ENCODE results near the gene PLAC9. TPM values are rescaled to one million over a fixed set of nuclear protein-coding genes. Genes with fewer than 3 reads are reported as not detected.

The PLAC9 gene
- total RNA-seq, 2 experiments from 2014 or later: not detected

GRCh38 chr10:80166581-80167470 is 34.3 kb downstream of the PLAC9 start:
- Mint-ChIP-seq H3K9me3 (no peaks in the 10 kb centered on the region), H3K36me3 (ENCODE audit: low read depth) (peaks cover 10% of the 10 kb centered on the region), H3K4me3 (no peak overlapping the region), H3K4me1 (ENCODE audit: low read depth) (peaks cover 12% of the 10 kb centered on the region), H3K27ac (peak overlapping the region; percentile 83), H3K27me3 (ENCODE audit: low read depth) (no peaks in the 10 kb centered on the region)
- intact Hi-C loops (cut with micrococcal nuclease): no loop called here
- CTCF ChIA-PET: interaction anchor here (0.6 to 1.4 kb wide), 2 partner anchors 22 to 37 kb away, joined by 3 to 4 read pairs; no protein-coding TSS in a partner anchor
- no peak for DNase-seq

DNA sequence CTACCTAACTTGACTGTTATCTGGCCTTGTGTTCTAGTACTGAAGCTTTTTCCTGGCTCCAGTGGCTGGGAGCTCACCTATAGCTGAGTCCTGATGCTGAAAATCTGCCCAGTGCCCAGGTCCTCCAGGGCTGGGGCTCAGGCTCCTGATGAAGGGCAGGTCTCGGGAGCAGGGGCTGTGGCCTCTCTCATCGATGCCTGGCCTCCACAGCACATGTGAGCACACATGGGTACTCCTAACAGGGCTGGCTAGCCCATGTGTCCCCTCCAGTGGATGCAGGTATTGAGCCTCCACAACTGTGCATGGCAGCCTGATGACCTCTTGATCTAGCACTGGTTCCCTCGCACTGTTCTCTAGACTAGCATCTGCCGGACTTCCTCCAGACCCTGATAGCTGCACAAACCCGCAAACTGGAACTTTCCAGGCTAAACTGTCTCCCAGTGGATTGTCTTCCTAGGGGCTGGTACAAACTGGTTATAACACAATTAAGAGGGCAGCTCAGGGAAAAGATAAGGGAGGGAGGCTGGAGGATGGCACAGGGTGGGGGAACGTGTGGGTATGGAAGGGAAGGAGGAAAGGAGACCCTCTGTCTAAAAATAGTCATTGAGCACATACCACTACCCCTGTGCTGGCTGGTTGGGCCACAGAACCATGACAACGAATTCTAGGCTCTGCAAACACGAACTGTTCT is 35.1 kb downstream of the PLAC9 start:
- peak overlapping the region; percentile 24 for H3K27ac Mint-ChIP-seq
- no peaks in the 10 kb centered on the region for H3K27me3 Mint-ChIP-seq (ENCODE audit: low read depth)
- no peak for DNase-seq
- no peak overlapping the region for H3K4me3 Mint-ChIP-seq
- no peaks in the 10 kb centered on the region for H3K9me3 Mint-ChIP-seq
- CTCF ChIA-PET: interaction anchor here (1.1 to 1.6 kb wide), 4 partner anchors 17 to 53 kb away, joined by 3 to 4 read pairs (median 4); no protein-coding TSS in a partner anchor
- peaks cover 10% of the 10 kb centered on the region for H3K36me3 Mint-ChIP-seq (ENCODE audit: low read depth)
- intact Hi-C loops (cut with micrococcal nuclease): no loop called here
- H3K4me1 Mint-ChIP-seq (ENCODE audit: low read depth): peaks cover 12% of the 10 kb centered on the region

DNA sequence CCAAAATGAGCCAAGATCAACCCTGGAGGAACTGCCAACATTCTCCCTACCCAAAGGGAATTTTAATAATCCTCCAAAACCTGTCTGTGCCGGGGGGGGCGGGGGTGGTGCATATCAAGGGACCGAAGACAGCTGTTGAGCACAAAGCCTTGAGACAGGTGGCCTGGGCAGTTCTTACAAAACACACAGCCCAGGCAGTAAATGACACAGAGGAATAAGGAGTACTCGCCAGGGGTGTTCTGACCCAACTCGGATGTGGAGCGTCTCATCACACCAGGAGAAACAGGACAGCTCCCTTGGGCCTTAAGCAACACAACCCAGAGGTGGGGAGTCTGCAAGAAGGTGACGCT is 35.6 kb downstream of the PLAC9 start:
- H3K36me3 Mint-ChIP-seq (ENCODE audit: low read depth): peaks cover 10% of the 10 kb centered on the region
- no peaks in the 10 kb centered on the region for H3K9me3 Mint-ChIP-seq
- H3K27ac Mint-ChIP-seq: no peak overlapping the region
- no peaks in the 10 kb centered on the region for H3K27me3 Mint-ChIP-seq (ENCODE audit: low read depth)
- CTCF ChIA-PET: interaction anchor here (1.1 to 1.6 kb wide), 4 partner anchors 18 to 52 kb away, joined by 3 to 4 read pairs (median 4); no protein-coding TSS in a partner anchor
- DNase-seq: no peak
- H3K4me3 Mint-ChIP-seq: no peak overlapping the region
- intact Hi-C loops (cut with micrococcal nuclease): no loop called here
- peaks cover 13% of the 10 kb centered on the region for H3K4me1 Mint-ChIP-seq (ENCODE audit: low read depth)

DNA sequence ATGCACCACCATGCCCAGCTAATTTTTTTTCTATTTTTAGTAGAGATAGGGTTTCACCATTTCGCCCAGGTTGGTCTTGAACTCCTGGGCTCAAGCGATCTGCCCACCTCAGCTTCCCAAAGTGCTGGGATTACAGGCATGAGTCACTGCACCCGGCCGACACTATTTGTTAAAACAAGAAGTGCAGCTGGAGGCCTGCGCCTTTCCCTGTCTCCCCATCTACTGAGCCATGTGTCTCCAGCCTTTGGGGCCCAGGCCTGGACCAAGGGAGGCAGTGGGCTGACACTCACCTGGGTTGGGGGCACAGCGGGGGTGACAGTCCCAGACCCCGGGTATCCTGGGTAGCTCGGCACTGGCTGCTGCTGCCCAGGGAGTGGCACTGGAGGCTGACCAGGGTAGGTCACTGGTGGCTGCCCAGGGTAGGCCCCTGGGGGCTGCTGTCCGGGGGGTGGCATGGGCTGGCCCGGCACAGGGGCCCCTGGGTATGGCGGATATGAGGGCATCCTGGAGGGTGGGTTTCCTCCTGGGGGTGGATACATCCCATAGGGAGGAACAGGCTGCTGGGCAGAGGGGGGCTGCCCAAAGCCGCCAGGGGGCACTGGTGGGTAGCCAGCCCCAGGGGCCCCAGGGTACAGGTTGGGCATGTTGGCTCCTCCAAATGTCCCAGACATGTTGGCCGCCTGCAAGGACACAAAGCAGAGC is 36.3 kb downstream of the PLAC9 start:
- Mint-ChIP-seq H3K4me1 (ENCODE audit: low read depth) (peaks cover 16% of the 10 kb centered on the region), H3K4me3 (no peak overlapping the region), H3K9me3 (no peaks in the 10 kb centered on the region), H3K27ac (no peak overlapping the region), H3K27me3 (ENCODE audit: low read depth) (no peaks in the 10 kb centered on the region), H3K36me3 (ENCODE audit: low read depth) (peaks cover 8% of the 10 kb centered on the region)
- intact Hi-C loops (cut with micrococcal nuclease): no loop called here
- no peak for DNase-seq
- CTCF ChIA-PET: interaction anchor here (1.1 to 1.6 kb wide), 4 partner anchors 19 to 52 kb away, joined by 3 to 4 read pairs (median 4); no protein-coding TSS in a partner anchor

GRCh38 chr10:80170026-80170425 is 37.5 kb downstream of the PLAC9 start:
- Mint-ChIP-seq H3K27ac (no peak overlapping the region), H3K9me3 (no peaks in the 10 kb centered on the region), H3K4me1 (ENCODE audit: low read depth) (peaks cover 16% of the 10 kb centered on the region), H3K36me3 (ENCODE audit: low read depth) (peaks cover 6% of the 10 kb centered on the region), H3K4me3 (no peak overlapping the region), H3K27me3 (ENCODE audit: low read depth) (no peaks in the 10 kb centered on the region)
- CTCF ChIA-PET: interaction anchor here (0.6 kb wide), 1 partner anchor 26 kb away, joined by 3 read pairs; no protein-coding TSS in a partner anchor
- intact Hi-C loops (cut with micrococcal nuclease): loop anchor here (2.0 kb wide), 1 partner anchor 33 kb away; no protein-coding TSS in a partner anchor
- DNase-seq: no peak

DNA sequence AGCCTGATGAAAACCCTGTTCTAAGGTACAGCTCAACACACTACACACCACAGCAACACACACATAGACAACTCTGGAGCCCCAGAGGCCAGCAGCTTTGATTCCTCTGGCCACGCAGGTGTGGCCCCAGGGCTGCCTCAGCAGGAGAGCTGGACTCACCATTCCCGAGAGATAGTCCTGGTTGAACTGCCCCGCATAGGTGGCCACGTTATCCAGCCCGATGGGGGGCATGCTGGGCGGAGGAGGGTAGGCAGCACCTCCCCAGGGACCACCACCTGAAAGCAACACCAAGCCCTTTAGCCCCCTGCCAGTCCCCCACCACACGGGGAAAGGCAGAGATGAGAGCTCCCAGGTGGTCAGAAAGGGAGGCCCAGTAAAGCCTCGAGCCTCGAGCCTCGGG is 38.1 kb downstream of the PLAC9 start:
- Mint-ChIP-seq H3K4me3 (no peak overlapping the region), H3K27ac (no peak overlapping the region), H3K4me1 (ENCODE audit: low read depth) (peaks cover 17% of the 10 kb centered on the region), H3K9me3 (no peaks in the 10 kb centered on the region), H3K27me3 (ENCODE audit: low read depth) (no peaks in the 10 kb centered on the region), H3K36me3 (ENCODE audit: low read depth) (peaks cover 5% of the 10 kb centered on the region)
- CTCF ChIA-PET: interaction anchor here (1.7 kb wide), 1 partner anchor 33 kb away, joined by 8 read pairs; no protein-coding TSS in a partner anchor
- intact Hi-C loops (cut with micrococcal nuclease): loop anchor here (2.0 kb wide), 1 partner anchor 32 kb away; no protein-coding TSS in a partner anchor
- no peak for DNase-seq

DNA sequence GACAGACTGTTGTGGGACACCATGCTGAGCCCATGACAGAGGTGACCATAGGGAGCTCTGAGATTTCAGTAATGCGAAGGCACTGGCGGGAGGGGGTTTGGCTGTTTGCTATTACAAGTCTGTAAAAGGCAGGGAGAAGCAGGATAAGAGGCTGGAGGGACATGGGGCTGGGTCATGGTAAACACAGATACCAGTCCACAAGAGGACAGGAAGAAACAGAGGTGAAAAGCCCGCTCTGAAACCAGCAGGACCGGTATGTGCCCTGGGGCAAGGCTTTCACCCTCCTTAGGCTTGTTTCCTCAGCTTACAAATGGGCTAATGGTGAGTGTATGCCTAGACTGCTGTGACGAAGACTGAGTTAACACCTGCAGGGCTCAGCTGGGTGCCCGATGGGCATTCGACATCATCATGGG is 38.7 kb downstream of the PLAC9 start:
- H3K27me3 Mint-ChIP-seq (ENCODE audit: low read depth): no peaks in the 10 kb centered on the region
- peaks cover under 1% of the 10 kb centered on the region for H3K36me3 Mint-ChIP-seq (ENCODE audit: low read depth)
- H3K27ac Mint-ChIP-seq: no peak overlapping the region

DNA sequence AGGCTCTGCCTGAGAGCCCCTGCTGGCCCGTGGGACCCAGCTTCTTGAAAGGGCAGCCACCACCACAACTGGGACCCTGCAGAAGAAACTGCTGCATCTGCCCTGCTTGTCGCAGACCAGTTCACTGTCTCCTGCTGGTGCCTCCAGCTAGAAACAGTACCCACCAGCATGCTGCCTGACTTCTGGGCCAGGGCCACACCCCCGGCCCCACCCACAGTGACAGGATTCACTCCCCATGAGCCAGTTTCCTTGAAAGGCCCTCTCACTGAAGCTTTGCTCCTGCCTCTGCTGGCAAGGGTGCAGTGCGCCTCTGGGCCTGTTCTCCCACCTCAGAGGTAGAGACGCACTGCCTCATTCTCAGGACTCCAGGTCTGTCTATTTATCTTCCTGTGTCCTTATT is 40.4 kb downstream of the PLAC9 start:
- intact Hi-C loops (cut with micrococcal nuclease): no loop called here
- H3K27ac Mint-ChIP-seq: peak overlapping the region; percentile 46

More for the DNA sequence above, 38.7 kb downstream of the PLAC9 start:
- no peak for DNase-seq
- intact Hi-C loops (cut with micrococcal nuclease): loop anchor here (2.0 kb wide), 1 partner anchor 32 kb away; no protein-coding TSS in a partner anchor
- H3K4me3 Mint-ChIP-seq: no peak overlapping the region
- no peaks in the 10 kb centered on the region for H3K9me3 Mint-ChIP-seq
- peaks cover 13% of the 10 kb centered on the region for H3K4me1 Mint-ChIP-seq (ENCODE audit: low read depth)
- CTCF ChIA-PET: interaction anchor here (1.7 kb wide), 1 partner anchor 32 kb away, joined by 8 read pairs; no protein-coding TSS in a partner anchor

DNA sequence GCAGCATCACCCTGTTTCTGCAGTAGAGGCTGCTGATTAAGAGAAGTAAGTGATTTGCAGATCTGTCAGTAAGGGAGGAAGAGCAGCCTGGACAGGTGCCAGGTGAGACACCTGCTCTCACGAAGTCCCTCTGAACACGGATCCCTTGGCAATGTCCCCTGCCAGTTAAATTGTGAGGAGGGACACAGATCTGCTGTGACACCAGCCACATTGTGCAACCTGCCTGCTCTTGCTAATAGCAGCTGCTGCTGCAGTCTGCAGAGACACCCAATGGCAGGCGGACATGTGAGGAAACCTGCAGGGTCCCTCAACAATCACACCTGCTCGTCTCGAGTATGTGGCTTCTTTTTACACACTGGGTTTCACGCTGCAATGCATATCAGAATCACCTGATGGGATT is 40.9 kb downstream of the PLAC9 start:
- CTCF ChIA-PET: interaction anchor here (1.0 kb wide), 1 partner anchor 29 kb away, joined by 3 read pairs; no protein-coding TSS in a partner anchor
- Mint-ChIP-seq H3K27ac (peak overlapping the region; percentile 46), H3K36me3 (ENCODE audit: low read depth) (peaks cover 2% of the 10 kb centered on the region), H3K4me3 (no peak overlapping the region), H3K4me1 (ENCODE audit: low read depth) (peaks cover 29% of the 10 kb centered on the region), H3K27me3 (ENCODE audit: low read depth) (no peaks in the 10 kb centered on the region), H3K9me3 (no peaks in the 10 kb centered on the region)
- no peak for DNase-seq
- intact Hi-C loops (cut with micrococcal nuclease): no loop called here

More for the DNA sequence above, 40.4 kb downstream of the PLAC9 start:
- H3K36me3 Mint-ChIP-seq (ENCODE audit: low read depth): no peaks in the 10 kb centered on the region
- no peaks in the 10 kb centered on the region for H3K27me3 Mint-ChIP-seq (ENCODE audit: low read depth)
- CTCF ChIA-PET: interaction anchor here (1.0 kb wide), 1 partner anchor 29 kb away, joined by 3 read pairs; no protein-coding TSS in a partner anchor
- H3K4me3 Mint-ChIP-seq: no peak overlapping the region
- peaks cover 24% of the 10 kb centered on the region for H3K4me1 Mint-ChIP-seq (ENCODE audit: low read depth)
- no peaks in the 10 kb centered on the region for H3K9me3 Mint-ChIP-seq
- no peak for DNase-seq

DNA sequence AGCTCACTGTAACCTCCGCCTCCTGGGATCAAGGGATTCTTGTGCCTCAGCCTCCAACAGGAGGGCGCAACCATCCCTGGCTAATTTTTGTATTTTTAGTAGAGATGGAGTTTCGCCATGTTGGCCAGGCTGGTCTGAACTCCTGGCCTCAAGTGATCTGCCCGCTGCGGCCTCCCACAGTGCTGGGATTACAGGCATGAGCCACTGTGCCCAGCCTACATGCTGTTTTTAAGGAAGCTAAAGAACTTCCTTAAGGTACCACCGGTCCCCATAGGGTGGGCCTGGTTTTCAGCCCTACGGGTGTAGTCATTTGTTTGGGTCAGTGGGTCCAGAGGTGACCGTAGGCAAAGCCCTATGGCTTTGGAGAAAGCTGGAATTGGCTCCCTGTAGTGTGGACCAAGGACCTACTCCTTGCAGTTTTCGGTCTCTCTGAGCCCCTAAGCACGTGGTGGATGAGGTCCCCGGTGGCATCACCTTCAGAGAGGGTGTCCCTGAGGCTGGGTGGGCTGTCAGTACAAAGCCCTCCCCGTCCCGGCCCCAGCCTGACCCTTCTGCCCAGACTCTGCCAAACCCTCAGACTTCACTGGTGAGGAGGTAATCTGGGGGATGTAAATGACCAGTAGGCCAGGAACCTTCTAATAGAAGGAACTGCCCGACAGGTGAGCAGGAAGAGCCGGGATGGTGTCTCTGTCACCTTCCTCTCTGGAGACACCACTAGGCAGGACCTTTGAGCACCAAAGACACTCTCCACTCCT is 42.3 kb downstream of the PLAC9 start:
- Mint-ChIP-seq H3K27ac (no peak overlapping the region), H3K4me1 (ENCODE audit: low read depth) (peaks cover 43% of the 10 kb centered on the region), H3K36me3 (ENCODE audit: low read depth) (peaks cover 2% of the 10 kb centered on the region), H3K9me3 (no peaks in the 10 kb centered on the region), H3K4me3 (no peak overlapping the region), H3K27me3 (ENCODE audit: low read depth) (no peaks in the 10 kb centered on the region)
- CTCF ChIA-PET: interaction anchor here (1.1 kb wide), 1 partner anchor 31 kb away, joined by 3 read pairs; no protein-coding TSS in a partner anchor
- intact Hi-C loops (cut with micrococcal nuclease): no loop called here
- no peak for DNase-seq

- Mint-ChIP-seq H3K9me3 (no peaks in the 10 kb centered on the region), H3K4me1 (ENCODE audit: low read depth) (peaks cover 53% of the 10 kb centered on the region), H3K4me3 (no peak overlapping the region), H3K36me3 (ENCODE audit: low read depth) (peaks cover 5% of the 10 kb centered on the region), H3K27me3 (ENCODE audit: low read depth) (no peaks in the 10 kb centered on the region), H3K27ac (no peak overlapping the region)
- CTCF ChIA-PET: interaction anchor here (0.6 to 1.9 kb wide), 5 partner anchors 8 to 40 kb away, joined by 3 to 5 read pairs (median 4); no protein-coding TSS in a partner anchor
- no peak for DNase-seq
- intact Hi-C loops (cut with micrococcal nuclease): no loop called here
Measured at GRCh38 chr10:80176526-80176925, 44.0 kb downstream of the PLAC9 start.
